Left hindlimb (tissue), 1 donor: ENCODE results near the gene FFAR1.
"Not testable (repeated sequence)": the region's sequence is repeated elsewhere in the genome, so short reads cannot be mapped to it uniquely, and the experiment has no call there.

Source experiments
- DNase-seq: peaks from one replicate; pipeline ENCODE4 v3.0.0-alpha.2; 2018

Gene FFAR1

DNA sequence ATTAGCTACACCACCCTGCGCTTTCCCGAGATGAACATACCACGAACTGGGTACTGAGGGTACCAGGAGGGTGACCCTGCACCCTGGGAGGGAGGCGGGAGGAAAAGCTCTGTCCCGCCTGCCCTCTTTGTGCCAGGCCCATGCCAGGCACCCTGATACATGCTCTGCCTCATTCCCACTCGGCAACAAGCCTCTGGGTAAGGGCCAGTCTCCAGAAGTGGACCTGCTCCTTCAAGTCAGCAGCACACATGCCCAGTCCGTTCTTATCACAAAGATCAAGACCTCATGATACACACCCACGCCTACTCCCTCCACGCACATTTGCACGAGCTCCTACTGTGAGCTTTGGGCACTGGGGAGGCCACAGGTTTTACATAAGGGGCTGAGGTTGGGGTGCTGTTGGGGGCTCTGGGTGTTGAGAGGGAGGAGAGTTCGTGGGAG, 2.0 kb upstream of the FFAR1 start:
- no peak for DNase-seq

DNA sequence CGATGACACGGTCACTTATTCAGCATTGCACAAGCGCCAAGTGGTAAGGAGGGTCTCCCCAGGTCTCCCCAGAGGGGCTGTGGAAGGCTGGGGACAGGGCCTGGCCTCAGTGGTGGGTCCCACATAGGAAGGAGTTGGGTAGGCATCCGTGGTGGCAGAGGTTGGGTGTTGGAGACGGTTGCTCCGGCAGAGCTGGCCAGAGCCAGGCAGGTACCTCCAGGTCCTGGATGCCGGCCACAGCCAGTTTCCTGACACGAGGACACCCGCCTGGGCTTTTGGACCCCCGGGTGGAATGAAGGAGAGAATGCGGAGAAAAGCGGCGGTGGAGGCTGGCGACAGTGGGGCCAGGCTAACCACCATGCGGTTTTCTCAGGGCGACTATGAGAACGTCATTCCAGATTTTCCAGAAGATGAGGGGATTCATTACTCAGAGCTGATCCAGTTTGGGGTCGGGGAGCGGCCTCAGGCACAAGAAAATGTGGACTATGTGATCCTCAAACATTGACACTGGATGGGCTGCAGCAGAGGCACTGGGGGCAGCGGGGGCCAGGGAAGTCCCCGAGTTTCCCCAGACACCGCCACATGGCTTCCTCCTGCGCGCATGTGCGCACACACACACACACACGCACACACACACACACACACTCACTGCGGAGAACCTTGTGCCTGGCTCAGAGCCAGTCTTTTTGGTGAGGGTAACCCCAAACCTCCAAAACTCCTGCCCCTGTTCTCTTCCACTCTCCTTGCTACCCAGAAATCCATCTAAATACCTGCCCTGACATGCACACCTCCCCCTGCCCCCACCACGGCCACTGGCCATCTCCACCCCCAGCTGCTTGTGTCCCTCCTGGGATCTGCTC, 1.3 kb upstream of the FFAR1 start:
- no peak for DNase-seq

DNA sequence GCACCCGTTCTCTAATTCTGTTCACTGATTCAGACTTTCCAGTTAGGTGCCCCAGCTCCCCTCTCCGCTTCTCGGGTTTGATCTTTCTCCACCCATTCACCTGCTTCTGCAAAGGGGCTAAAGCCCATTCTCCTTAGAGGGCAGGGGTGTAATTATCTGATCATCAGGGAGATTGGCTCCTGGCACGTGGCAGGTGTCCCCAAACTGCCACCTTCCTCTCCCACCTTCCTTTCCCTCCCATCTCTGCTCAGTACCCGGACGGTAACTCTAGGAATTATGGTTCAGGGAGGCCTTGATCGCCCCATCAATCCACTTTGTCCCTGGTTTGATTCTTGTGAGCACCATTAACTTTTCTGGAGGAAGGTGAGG, 212 bp downstream of the FFAR1 start:
- no peak for DNase-seq

DNA sequence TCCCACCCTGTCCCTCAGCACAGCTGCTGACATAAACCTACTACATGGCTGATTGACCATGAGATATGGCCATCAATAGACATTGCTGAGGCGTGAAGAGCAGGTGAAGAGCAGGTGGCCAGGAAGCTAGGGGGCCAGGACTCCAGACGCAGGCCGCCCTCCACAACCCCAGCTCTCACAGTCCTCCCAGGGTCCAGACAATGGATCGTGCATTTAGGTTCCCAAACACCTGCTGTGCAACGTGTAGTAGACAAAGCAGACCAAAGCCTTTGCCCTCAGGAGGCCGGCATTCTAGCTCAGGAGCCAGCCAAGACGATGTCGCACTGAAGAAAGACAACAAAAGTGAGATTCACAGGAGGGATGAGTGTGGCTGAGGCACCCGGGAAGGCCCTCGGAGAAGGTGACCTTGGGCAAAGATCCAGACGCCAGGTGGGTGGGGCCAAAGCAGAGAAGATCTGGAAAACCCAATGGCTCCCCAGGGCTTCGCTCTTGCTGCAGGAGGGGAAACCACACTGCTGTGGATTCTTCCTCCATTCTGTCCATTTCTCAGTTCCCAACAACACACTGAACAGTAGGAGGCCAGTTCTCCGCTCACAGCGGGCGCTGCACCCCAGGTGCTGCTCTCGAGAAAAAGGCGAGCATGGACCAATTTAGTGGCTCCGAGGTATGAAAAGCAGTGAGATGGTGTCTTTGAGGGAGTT, 1.4 kb downstream of the FFAR1 start:
- no peak for DNase-seq

DNA sequence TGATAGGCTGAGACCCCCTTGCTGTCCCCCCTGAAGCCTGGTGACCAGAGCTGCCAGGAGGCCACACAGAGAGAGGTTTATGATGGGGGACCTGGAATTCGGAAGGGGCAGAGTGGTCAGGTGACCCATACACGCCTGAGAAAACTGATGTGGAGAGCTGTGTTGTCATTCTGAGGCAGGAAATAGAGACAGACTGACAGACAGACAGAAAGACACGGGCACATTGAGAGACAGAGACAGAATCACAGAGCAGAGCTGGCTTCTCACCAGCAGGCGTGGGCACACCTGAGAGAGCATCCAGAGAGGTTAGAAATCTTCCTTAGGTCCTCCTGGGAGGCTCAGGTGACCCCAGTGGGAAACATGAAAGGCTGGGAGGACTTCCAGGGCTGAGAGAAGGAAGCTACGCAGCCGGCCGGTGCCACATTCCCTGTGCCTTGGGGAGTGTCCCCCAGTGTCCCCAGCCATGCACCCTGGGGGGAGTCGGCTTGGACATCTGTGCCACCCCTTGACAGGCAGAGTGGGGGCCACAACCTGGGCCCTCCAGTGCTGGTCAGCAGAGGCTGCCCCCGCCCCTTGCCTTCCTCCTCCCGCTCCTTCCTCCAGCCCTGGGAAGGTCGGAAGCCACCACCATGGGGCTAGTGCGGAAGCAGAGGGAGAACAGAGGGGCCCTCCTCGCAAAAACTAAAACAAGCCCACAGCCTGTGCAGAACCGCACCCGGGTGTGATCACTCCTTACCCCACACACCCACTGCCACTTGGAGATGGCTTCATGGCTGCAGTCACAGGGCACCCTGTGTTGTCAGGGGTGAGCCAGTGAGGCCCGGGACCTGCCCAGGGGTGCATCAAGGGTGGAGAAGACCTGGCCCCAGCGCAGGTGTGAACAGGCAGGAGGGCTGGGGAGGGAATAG, 2.2 kb downstream of the FFAR1 start:
- DNase-seq, result no peak

DNA sequence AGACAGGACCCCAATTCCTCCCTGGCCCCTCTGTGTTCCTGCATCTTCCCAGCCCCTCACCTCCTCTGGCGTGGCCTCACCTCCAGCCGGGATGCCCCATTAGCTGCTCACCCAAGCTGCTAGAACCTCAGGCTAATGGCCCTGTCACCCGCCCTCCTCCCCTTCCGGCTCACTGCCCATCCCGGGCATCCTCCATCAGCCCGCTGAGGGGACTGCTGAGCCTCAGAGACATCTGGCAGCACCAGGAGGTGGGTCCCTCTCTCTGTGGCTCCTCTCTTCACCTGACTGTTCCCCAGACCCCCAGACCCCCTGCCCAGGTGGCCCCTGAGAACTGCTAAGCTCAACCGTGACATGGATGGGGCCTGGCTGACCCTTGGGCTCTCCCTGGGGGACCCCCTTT, 2.9 kb downstream of the FFAR1 start:
- DNase-seq, result no peak

DNA sequence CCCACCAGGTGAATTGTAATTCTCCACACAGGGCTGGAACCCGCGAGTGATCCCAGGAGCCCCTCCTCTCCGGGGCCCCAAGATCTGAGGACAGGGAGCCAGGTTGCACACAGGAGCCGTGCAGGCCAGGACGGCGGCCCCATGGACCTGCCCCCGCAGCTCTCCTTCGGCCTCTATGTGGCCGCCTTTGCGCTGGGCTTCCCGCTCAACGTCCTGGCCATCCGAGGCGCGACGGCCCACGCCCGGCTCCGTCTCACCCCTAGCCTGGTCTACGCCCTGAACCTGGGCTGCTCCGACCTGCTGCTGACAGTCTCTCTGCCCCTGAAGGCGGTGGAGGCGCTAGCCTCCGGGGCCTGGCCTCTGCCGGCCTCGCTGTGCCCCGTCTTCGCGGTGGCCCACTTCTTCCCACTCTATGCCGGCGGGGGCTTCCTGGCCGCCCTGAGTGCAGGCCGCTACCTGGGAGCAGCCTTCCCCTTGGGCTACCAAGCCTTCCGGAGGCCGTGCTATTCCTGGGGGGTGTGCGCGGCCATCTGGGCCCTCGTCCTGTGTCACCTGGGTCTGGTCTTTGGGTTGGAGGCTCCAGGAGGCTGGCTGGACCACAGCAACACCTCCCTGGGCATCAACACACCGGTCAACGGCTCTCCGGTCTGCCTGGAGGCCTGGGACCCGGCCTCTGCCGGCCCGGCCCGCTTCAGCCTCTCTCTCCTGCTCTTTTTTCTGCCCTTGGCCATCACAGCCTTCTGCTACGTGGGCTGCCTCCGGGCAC, 3.9 kb downstream of the FFAR1 start:
- DNase-seq, result no peak

DNA sequence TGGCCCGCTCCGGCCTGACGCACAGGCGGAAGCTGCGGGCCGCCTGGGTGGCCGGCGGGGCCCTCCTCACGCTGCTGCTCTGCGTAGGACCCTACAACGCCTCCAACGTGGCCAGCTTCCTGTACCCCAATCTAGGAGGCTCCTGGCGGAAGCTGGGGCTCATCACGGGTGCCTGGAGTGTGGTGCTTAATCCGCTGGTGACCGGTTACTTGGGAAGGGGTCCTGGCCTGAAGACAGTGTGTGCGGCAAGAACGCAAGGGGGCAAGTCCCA, 4.4 kb downstream of the FFAR1 start:
- DNase-seq, result no peak

DNA sequence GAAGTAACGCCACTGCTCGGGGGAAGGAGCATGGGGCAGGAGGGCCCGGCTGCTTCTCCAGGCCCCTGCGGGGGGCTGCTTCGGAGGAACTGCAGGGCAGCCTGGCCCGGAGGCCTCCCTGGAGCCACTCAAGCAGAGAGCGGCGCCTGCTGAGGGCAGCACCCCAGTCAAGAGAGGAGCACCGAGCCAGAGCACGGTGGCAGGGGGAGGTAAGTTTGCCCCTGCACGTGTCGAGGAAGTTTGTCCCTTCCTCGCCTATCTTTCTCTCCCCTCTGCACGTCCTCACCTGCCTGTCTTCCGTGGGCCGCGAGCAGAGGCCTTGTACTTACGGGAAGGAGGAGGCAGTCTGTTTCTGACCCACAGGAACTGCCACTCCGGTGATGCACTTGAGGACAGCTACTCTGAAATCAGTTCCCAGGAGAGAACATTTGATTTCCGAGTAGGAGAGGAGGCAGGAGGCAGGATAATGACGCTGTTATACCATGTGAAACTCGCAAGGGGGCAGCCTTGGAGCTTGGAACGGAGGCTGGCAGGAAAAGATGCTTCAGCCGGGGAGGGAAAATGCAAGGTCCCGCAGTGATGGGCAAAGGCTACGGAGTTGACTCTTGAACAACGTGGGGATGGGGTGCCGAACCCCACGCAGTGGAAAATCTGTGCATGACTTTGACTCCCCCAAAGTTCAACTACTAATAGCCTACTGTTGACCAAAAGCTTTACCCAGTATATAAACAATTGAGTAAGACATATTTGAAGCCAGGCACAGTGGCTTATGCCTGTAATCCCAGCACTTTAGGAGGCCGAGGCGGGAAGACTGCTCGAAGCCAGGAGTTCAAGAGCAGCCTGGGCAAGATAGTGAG, 5.0 kb downstream of the FFAR1 start:
- DNase-seq, result peak; percentile 59

DNA sequence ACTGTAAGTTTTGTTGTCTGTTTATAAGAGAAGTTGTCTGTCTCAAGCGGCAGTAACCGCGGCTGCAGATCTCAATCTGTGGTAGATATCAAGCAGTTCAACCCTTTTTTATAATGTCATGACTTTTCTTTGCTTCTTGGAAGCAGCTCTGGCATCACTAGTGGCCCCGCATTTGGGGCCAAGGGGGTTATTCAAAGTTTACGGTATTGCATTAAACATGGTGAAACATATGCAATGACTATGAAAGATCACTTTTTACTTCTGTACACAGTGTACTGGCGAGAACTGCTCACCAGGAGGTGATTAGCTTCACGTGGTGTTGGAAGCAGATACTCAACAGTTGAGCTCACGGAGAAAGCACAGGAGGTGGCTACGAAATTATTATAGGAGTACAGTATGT, 5.9 kb downstream of the FFAR1 start:
- no peak for DNase-seq

DNA sequence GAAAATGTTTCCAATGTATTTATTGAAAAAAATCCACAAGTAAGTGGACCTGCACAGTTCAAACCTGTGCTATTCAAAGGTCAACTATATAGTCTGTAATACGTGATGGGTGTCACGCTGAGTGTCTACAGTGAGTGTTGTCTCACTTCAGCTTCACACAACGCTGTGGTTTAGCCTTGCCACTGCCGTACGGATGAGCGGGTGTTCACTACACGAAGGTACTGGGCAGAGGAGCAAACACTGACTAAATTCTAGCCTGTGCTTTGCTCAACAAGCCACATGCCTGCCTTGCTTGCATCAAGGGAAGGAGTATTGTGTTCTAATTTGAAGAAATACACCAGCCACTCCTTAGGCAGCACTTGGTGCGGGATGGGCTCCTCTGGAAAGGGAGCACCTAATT, 7.2 kb downstream of the FFAR1 start:
- no peak for DNase-seq

DNA sequence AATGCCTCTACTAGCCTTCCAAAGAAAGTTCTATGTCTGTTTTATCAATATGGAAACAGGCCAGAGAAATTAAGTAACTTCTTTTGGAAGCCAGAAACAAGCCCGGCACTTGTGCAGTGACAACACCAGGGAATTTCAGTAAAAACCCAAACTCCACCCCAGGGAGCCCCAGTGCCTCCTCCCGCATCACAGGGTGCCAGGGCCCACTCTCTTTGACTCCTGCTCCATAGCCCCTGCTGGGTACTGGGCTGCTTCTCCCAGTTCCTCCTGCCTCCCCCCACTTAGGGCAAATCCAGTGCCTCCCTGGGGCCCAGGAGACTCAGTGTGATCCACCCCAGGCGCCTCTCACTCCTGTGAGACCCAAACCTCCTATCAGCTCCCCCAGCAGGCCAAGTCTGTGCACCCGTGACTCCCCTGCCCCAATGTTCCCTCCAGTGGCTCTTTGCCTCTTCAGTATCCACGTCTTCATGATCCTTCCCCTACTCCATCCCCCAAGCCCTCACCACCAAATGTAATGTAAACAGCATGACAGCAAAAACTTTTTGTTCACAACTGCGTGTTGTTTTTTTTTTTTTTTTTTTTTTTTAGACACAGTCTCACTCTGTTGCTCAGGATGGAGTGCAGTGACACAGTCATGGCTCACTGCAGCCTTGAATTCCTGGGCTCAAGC, 8.2 kb downstream of the FFAR1 start:
- no peak for DNase-seq

DNA sequence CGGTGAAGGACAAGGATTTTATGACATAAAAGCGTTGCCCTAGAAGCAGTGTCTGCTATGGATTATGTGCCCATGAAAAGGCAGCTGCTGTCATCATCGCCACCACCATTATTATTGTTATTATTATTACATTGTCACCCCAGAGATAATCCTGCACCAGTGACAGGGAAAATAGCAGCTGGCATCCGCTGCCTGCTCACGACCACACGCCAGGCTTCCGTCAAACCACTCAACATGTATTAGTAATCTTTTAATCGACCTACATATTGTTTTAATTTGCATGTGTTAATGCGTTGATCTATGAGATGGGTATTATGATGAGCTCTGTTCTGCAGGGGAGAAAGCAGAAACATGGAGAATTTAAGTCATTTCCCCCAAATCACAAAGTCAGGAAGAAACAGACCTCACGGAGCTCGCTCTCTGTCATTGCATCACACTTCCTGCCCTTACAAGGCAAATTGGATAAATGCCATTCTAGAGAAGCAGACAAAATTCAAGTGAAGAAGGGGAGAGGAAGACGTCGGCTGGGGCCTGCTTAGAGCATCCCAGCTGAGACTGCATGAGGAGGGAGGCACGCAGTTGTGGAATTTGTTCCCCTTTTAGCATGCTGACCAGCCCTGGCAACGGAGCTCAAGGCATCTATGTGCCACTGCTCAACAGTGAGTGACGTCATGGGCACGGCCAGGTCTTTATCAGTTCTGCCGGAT, 10.3 kb downstream of the FFAR1 start, which contains the start of gene FFAR3:
Gene FFAR3, plus strand, starts transcription at position 594 of the 707 bp plus-strand sequence. CDS start 431 bp downstream, outside the sequence.
- no peak for DNase-seq

DNA sequence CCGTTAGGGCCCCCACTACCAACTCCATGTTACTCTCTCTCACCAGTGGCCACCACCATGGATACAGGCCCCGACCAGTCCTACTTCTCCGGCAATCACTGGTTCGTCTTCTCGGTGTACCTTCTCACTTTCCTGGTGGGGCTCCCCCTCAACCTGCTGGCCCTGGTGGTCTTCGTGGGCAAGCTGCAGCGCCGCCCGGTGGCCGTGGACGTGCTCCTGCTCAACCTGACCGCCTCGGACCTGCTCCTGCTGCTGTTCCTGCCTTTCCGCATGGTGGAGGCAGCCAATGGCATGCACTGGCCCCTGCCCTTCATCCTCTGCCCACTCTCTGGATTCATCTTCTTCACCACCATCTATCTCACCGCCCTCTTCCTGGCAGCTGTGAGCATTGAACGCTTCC, 11.1 kb downstream of the FFAR1 start:
- not testable (repeated sequence) for DNase-seq

DNA sequence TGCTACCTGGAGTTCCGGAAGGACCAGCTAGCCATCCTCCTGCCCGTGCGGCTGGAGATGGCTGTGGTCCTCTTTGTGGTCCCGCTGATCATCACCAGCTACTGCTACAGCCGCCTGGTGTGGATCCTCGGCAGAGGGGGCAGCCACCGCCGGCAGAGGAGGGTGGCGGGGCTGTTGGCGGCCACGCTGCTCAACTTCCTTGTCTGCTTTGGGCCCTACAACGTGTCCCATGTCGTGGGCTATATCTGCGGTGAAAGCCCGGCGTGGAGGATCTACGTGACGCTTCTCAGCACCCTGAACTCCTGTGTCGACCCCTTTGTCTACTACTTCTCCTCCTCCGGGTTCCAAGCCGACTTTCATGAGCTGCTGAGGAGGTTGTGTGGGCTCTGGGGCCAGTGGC, 11.7 kb downstream of the FFAR1 start:
- DNase-seq, result not testable (repeated sequence)

DNA sequence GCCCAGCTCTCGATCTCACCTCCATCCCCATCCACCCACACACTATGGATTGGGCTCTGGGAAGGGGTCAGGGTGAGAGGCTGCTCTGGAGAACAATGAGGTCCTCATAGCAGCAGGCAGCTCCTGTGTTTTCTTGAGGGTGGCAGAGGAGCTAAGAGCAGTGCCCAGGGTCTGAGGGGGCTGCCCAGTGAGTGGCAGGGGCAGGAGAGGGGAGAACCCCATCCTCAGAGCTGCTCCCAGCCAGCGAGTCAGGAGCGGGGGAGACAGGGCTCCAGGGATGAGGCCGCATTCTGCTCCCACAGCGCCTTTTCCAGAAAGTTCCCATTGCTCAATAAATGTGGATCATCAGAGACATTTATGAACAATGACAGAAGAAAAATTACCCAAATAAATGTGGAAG, 12.4 kb downstream of the FFAR1 start:
- not testable (repeated sequence) for DNase-seq

DNA sequence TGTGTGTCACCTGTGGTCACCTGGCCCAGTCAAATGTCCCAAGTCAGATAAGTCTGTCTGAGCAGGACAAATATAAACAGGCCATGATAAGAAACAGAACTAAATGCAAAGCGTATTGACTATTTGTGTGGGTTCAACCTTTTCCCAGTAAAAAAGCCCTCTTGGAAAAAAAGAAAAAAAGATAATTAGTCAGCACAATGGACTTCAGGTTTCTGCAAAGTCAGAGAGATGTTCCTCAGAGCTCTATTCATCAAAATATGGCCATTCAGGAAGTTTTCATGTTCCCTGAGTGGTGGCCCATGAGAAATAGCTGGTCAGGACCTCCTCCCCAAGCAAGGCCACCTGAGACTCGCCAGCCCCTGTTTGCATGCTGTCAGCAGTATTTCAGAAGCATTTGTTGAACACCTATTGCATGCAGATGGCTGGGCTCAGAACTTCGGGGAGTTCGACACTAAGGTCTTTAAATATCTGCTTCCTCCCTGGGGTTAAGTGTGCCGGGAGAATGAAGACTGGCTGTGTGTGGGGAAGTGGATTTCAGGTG, 13.2 kb downstream of the FFAR1 start:
- DNase-seq, result no peak

DNA sequence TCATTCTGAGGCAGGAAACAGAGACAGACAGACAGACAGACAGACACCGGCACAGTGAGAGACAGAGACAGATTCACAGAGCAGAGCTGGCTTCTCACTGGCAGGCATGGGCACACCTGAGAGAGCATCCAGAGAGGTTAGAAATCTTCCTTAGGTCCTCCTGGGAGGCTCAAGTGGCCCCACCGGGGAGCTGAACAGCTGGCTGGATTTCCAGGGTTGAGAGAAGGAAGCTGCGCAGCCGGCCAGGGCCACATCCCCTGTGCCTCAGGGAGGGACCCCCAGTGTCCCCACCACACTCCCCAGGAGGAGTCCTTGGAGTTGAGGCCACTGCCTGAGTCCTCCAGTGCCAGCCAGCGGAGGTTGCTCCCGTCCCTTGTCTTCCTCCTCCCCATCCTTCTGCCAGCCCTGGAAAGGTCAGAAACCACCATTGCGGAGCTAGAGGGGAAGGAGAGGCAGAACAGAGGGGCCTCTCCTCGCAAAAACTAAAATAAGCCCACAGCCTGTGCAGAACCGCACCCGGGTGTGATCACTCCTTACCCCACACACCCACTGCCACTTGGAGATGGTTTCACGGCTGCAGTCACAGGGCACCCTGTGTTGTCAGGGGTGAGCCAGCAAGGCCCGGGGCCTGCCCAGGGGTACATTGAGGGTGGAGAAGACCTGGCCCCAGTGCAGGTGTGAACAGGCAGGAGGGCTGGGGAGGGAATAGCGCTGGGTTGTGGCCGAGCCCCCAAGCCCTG, 14.7 kb downstream of the FFAR1 start:
- no peak for DNase-seq

DNA sequence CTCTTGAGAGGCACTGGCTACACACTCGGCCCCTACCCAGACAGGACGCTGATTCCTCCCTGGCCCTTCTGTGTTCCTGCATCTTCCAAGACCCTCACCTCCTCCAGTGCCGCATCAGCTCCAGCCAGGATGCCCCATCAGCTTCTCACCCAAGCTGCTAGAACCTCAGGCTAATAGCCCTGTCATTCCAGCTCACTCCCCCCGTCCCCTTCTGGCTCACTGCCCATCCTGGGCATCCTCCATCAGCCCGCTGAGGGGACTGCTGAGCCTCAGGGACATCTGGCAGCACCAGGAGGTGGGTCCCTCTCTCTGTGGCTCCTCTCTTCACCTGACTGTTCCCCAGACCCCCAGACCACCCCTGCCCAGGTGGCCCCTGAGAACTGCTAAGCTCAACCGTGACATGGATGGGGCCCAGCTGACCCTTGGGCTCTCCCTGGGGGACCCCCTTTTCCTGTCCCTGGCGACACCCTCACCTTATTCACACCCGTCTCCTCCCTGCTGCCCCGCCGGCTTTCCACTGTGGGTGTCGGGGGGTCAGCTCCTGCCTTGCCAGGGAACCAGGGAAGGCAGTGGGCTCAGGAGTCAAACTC, 15.4 kb downstream of the FFAR1 start:
- DNase-seq, result no peak
